IPS-11a (cell line): Measurements from ENCODE around the gene CACFD1.

Experiments
- H3K4me3 ChIP-seq: one replicate; pipeline ENCODE4 v1.5.1; 2013; ENCODE audit warnings: low read depth, low read length, control low read depth

The CACFD1 gene

DNA sequence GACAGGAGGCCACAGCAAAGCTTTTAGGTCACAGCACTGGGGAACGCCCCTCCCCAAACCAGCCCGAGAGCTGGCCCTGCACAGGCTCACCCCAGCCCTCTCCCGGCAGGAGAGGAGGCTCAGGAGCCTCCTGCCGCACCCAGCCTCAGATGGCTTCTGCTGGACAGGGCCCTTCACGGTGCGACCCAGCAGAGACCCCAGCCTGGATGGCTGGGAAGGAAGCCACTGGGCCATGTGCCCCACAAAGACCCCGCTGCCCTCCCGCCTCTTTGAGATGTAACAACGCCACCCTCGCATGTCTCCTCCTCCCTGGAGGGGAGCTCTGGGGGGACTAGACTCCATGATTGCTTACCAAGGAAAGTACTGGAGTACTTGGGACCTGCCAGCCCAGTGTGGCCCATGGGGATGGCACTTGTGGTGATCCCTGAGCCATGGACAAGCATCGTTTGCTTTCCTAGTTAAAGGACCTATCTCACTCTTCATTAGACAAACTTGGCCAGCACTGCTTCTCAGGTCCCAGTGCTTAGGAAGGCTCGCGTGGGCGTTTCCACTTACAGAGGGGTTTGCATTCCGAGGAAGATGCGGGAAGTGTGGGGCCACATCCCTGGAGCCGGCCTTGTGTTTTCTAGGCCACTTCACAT, 56.0 kb downstream of the CACFD1 start:
- H3K4me3 ChIP-seq = no peak overlapping the region

DNA sequence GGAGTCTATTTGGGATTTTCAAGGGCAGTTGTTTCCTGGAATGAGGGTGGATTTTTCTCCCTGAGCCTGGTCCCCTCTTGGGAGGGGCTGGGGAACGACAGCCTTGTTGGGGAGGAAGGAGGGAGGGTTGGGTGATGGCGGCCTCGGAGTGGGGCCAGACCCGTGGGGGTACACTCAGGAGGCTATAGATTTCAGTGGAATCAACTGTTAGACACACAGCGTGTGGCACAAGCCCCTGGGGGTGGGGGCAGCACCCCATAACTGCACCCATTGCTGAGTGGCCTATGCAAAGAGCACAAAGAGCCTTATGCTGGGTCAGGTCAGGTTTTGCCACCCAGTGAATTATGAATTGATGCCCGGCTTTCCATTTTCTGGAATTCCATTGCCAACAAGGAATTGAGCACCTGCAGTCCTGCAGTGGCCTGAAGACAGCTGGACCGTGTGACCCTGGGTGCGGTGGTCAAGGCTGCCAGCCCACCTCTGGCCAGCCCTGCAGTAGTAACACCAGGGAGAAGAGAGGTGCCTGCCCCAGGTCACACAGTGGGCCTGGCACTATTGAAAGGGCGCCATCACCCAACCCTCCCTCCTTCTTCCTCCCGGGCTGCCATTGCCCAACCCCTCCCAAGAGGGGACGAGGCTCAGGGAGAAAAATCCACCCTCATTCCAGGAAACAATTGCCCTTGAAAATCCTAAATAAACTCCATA, 56.6 kb downstream of the CACFD1 start:
- H3K4me3 ChIP-seq = no peak overlapping the region

DNA sequence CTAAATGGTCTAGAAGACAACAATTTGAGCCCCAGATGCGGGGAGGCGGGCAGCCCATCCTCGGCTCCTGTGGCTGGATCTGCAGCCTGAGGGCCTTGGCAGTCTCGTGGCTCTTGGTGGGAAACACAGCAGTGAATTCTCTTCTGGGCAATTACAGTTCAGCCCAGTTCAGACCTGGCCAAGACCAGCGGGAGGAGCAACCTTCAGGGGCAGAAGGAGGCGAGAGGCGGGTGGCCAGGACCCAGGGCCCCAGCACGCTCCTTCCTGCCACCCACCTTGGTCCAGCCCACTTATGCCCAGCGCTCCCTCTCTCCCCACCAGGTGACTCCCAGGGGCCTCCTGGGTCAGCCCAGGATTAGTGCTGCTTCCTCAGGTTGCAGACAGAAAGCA, 57.2 kb downstream of the CACFD1 start:
- no peak overlapping the region for H3K4me3 ChIP-seq

GRCh38 chr9:133517711-133518110, 57.9 kb downstream of the CACFD1 start:
- no peak overlapping the region for H3K4me3 ChIP-seq

DNA sequence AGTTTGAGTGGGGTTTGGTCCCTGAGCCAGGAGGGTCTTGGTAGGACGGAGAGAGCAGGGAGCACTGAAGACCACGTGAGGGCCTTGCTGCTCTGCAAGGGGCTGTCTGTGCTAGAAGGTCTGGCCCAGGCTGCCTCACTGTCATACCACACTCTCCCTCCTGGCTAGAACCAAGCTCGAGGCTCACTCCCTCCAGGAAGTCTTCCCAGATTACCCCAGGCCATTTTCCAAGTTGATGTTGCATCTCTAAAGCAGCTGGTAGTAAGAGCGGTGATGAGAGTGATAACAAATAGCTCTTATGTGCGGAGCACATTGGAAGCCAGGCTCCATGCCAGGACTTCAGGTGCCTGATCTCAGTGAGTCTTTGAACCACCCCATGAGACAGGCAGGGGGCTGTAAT, 58.4 kb downstream of the CACFD1 start:
- no peak overlapping the region for H3K4me3 ChIP-seq

DNA sequence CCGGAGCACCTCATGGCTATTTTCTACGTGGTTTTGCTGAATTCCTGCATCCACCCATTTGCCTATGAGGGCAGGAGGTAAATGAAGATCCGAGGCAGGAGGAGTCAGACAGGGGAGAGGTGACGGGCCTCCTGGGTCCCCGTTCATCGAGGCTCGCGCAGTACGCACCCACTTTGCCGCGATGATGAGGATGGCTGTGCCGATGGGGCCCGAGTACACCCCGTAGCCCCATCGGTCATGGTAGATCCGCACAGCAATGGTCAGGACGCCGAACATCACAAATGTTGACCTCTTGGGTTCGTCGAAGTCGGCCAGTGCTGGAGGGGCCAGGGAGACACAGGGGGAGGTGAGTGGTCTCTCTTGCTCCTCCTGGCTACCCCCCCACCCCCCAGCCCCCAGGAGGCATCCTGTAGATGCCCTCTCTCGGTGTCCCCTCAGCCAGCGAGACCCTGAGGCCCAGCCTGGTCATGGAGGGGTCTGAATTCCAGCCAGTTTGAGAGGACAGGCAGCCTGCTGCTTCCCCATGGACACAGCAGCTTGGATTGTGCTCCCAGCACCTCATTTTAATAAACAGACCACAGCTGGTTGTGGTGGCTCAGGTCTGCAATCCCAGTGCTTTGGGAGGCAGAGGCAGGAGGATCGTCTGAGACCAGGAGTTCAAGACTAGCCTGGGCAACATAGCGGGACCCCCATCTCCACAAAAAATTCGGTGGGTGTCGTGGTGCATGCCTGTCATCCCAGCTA, 59.1 kb downstream of the CACFD1 start:
- H3K4me3 ChIP-seq = no peak overlapping the region

- no peak overlapping the region for H3K4me3 ChIP-seq
Measured at GRCh38 chr9:133519693-133520092, 59.9 kb downstream of the CACFD1 start.

DNA sequence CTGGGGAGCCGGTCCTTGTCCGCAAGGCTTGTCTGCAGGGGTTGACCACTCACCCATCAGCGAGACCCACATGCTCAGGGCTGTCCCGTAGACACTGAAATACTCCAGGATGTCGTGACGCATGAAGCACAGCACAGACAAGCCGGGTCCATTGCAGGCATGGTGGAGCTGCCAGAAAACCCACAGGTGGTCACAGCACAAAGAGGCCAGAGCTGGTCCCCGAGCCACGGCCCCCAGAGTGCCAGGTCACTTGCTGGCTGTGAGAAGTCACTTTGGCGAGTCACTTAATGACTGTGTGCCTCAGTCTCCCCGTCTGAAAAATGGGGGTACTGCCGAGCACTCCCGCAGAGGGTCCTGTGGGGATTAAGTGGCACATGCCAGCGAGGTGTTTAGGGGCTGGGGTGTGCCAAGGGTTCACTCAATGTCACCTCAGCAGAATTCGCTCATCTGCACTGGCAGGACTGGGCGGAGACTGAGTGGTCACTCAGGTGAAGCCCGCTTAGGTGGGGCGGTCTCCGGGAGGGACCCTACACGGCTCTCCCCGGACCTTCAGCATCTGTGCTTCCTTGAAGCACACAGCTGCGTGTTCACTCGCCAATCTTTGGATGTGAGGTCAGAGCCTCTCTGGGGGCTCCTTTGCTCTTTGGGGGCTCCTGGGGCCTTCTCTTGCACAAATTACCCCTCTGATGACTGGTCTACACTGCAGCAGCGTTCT, 60.5 kb downstream of the CACFD1 start:
- no peak overlapping the region for H3K4me3 ChIP-seq
